GM19238 (cell line): Measurements from ENCODE around the gene LTBP1.

Experiments
- DNase-seq: peaks from one replicate; pipeline ENCODE4 v3.0.0; 2011; ENCODE audit warnings: low spot score; ENCODE audit not compliant: insufficient read length

The LTBP1 gene

GRCh38 chr2:33008716-33009115 is 62.0 kb downstream of the LTBP1 start:
- no peak for DNase-seq

DNA sequence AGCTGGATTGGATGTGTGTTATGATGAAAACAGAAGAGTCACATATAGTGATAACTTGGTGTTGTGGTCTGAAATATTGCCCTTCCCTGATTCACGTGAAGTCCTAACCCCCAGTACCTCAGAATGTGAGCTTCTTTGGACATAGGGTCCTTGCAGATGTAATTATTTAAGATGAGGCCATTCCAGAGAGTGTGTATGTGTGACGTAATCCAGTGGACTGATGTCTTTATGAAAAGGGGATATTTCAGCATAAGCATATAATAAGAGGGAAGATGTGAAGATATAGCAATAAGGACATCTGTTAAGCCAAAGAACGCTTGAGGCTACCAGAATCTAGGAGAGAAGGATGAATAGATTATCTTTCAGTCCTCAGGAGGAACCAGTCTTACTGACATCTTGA is 62.5 kb downstream of the LTBP1 start:
- no peak for DNase-seq

DNA sequence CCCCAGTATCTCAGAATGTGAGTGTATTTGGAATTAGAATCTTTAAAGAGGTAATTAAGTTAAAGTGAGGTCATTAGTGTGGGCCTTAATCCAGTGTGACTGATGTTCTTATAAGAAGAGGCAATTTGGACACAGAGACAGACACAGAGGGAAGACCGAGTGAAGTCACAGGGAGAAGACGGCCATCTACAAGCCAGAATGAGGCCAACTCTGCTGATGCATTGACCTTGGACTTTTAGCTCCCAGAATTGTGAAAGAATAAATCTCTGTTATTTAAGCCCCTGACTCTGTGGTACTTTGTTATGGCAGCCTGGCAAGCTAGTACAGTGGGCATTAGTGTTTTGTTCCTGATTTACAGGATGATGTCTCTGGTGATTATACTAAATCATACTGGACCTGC is 64.6 kb downstream of the LTBP1 start:
- DNase-seq = no peak

- no peak for DNase-seq
Observed at GRCh38 chr2:33011941-33012340, 65.2 kb downstream of the LTBP1 start.

DNA sequence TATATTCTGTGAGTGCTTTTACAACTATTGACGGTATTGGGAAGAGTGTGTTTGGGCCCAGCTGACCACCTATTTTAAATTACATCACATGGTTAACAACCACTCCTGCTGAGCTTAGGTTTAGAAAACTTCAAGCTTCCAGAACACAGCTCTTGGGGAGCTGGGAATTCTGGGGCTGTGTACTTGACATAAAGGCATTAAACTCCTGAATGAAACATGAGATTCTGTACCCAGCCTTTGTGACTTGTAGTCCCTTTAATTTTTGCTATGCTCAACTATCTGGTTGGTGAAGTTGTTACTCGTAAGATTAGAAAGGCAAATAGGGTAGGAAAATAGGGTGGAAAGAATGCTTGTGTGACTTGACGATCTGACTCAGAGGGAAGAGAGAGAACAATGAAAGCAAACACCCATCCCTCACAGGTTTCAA is 66.9 kb downstream of the LTBP1 start:
- DNase-seq = no peak

DNA sequence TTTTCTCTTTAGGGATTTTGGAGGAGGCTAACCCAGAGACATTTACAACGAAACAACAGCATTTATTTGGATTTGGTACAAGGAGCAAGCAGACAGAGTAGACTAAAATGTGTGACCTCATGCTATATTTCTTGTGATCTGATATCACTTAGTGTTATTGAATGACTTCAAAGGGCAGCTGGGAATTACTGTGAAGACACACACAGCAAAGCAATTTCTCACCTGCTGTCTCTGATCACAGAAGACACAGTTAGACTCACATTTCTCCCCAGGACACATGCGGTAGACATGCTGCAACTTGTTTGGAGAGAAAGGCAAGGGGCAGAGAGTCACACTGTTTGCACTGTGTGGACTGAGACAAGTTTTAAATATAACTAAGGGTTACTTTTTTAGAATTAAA is 67.5 kb downstream of the LTBP1 start:
- DNase-seq = no peak

- DNase-seq = no peak
Observed at GRCh38 chr2:33015421-33016142, 68.8 kb downstream of the LTBP1 start.

DNA sequence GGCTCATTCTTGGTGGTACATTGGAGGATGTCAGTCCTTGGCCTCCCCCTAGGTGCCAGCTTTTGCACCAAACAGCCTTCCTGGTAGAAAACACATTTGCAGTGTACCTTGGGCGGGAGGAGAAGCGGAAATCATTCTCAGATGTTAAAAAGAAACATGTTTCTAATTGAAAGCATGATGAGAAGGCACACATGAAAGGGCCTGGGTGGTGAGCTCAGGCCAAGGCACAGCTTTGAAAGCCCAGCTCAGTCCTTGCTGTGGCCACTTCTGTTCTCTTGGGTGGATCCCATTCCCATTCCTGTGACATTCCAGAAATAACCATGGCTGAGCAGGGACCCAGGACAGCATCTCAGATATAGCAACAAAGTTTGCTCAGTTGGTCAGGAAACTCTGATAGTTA is 71.5 kb downstream of the LTBP1 start:
- no peak for DNase-seq

DNA sequence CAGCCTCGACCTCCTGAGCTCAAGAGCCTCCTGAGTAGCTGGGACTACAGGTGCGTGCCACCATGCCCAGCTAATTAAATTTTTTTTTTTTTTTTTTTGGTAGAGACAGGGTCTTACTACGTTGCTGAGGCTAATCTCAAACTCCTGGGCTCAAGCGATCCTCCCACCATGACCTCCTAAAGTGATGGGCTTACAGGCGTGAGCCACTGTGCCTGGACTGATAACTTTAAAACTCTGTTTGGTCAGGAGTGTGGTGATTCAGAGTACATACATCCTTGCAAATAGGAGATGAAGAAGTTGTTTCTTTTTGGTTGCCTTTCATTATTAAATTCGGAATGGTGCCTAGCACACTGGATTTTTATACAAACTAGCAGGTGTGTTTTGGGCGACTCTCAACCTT is 73.0 kb downstream of the LTBP1 start:
- DNase-seq = no peak

GRCh38 chr2:33020883-33021282 is 74.1 kb downstream of the LTBP1 start:
- DNase-seq = no peak

GRCh38 chr2:33021542-33022227 is 74.9 kb downstream of the LTBP1 start:
- DNase-seq = no peak

- DNase-seq = no peak
Observed at GRCh38 chr2:33022395-33022985, 75.7 kb downstream of the LTBP1 start.

- no peak for DNase-seq
Observed at GRCh38 chr2:33022989-33023727, 76.4 kb downstream of the LTBP1 start.

- no peak for DNase-seq
Observed at GRCh38 chr2:33023728-33024500, 77.2 kb downstream of the LTBP1 start.

DNA sequence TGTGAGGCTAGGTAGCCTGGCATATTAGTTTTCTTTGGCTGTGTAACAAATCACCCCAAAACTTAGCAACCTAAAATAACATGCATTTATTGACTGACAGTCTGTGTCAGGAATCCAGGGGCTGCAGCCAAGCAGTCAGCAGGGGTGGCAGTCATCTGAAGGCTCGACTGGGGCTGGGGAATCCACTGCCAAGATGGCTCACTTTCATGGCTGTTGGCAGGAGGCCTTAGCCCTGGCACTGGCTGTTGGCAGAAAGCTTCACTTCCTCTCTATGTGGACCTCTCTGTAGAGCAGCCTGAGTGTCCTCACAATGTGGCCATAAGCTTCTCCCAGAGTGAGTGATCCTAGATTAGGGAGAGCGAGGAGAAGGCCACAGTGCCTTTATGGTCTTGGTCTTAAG is 78.0 kb downstream of the LTBP1 start:
- DNase-seq = no peak

DNA sequence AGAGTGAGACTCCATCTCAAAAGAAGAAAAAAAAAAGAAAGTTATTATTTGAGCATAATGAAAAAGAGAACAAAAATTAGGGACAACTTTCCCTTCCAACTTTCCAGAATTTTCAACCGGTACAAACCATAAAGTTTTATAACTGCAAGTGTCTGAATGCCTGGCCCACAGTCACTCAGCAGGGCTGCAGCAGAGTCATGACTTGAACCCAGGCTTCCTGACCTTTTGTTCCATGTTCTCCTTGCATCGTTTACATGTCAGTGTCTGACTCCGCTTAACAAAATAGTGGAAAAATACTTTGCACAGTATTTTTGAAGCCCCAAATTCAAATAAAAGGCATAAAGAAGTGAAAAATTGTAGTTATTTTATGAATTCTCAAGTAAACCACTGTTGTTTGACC is 82.7 kb downstream of the LTBP1 start:
- no peak for DNase-seq

DNA sequence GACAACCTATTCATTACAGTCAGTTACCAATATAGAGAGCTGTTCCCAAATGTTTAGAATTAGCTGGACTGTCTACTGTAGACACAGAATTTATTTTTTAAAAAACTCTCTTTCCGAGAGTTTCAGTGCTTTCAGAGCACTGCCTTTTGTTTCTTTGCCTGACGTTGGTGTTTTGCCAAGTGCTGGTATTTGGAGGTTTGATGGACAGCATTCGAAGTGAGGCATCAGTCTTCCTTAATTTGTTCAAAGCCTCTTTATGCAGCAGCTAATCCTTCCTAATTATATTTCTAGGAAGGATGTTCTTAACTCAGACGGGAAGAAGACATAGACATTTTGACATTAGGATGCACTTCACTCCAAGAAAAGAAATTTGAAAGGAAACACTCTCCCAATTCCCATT is 83.2 kb downstream of the LTBP1 start:
- DNase-seq = no peak

- DNase-seq = no peak
Observed at GRCh38 chr2:33030326-33030725, 83.6 kb downstream of the LTBP1 start.

DNA sequence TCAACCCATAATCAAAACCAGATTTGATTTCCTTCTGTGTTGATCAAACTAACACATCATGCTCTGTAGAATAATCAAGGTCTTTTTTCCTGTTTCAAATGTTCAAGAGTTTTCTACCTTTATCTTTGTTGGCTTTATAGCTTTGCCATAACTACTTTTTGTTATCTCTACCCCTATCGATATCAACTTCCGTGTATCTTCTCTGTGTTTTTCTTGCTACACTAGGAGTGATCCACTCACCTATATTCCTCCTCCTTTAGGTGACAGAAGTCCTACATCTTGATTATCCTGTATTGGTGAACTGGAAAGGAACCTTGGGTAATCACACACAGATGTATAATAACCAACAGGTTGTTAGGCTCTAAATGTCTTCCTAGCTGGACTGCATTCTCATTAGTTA is 85.5 kb downstream of the LTBP1 start:
- no peak for DNase-seq

- DNase-seq = no peak
Observed at GRCh38 chr2:33033606-33034081, 86.9 kb downstream of the LTBP1 start.

- DNase-seq = no peak
Observed at GRCh38 chr2:33034784-33035183, 88.0 kb downstream of the LTBP1 start.
